Psoas muscle (tissue), 8 donors: Measurements from ENCODE around the gene ARNT2. TPM values are rescaled to one million over a fixed set of nuclear protein-coding genes. Genes with fewer than 3 reads are reported as not detected.

ENCODE experiments used
- ATAC-seq, 4 donors: fragments of 200-7000 bp; cut with Tn5 transposase; one replicate each; pipeline ENCODE4 v1.9.1; 2020; ENCODE audit warnings: moderate library complexity in 3 of 4, mild to moderate bottlenecking in 2 of 4
- DNase-seq, 2 donors: peaks; one replicate each; pipeline ENCODE4 v3.0.0-alpha.2; 2020
- H3K27ac ChIP-seq: fragments of 200-600 bp; one replicate; pipeline ENCODE4 v1.8.0; 2022
- H3K27me3 ChIP-seq, 3 donors: fragments of 200-600 bp in 1 of 3; one replicate each; pipeline versions ENCODE4 v1.6.1 to v1.8.0; 2013 to 2022; ENCODE audit warnings: low read length in 2 of 3, mild to moderate bottlenecking in 2 of 3, moderate library complexity in 1 of 3; ENCODE audit not compliant: insufficient read depth in 3 of 3
- H3K36me3 ChIP-seq, 2 donors: fragments of 200-600 bp in 1 of 2; one replicate each; pipeline versions ENCODE4 v1.6.1 to v1.8.0; 2013 to 2022; ENCODE audit warnings: low read depth in 1 of 2, mild to moderate bottlenecking in 1 of 2, moderate library complexity in 1 of 2; ENCODE audit not compliant: insufficient read depth in 1 of 2
- H3K4me1 ChIP-seq: fragments of 200-600 bp; one replicate; pipeline ENCODE4 v1.8.0; 2022
- H3K4me3 ChIP-seq: fragments of 200-600 bp; one replicate; pipeline ENCODE4 v1.8.0; 2022; ENCODE audit warnings: mild to moderate bottlenecking
- H3K9me3 ChIP-seq: fragments of 200-600 bp; one replicate; pipeline ENCODE4 v1.8.0; 2022
- CTCF ChIP-seq: fragments of 200-600 bp; IDR thresholded peaks from one replicate; pipeline ENCODE4 v1.8.0; 2022; ENCODE audit warnings: antibody characterized with exemption
- WGBS, 3 donors: extraction: QIAGEN DNeasy Blood & Tissue Kit; methylation state at CpG; one replicate each; pipeline versions ENCODE4 v1.1.6 to v1.1.7; 2013; 5-methylcytosine and 5-hydroxymethylcytosine counted together
- intact Hi-C, 2 donors: fragments of 100-400 bp; cut with DNase I; formaldehyde crosslinking; loops; one replicate each; pipeline versions ENCODE4 v1.11.0 to v1.14.2; 2022
- polyA plus RNA-seq, 3 donors: library from polyadenylated mRNA; stranded (reverse); fragments of 200-250 nt; gene quantifications; one replicate each; pipeline ENCODE4 v1.2.3, GENCODE V29; 2013
- total RNA-seq, 4 donors: library from RNA; stranded (reverse); fragmentation: NEBNext Ultra II Directional in 2 of 4; extraction: Animal tissue kit (Norgen Biotek cat#: 25700) in 2 of 4; gene quantifications; one replicate each; pipeline versions ENCODE4 v1.2.1 to v1.2.4, GENCODE V29; 2021 to 2023
- donor health status: healthy with polysubstance abuse.
- donor health status: DM: no; HTN: no; CAD: no; lungs with moderate emphysema.
- donor health status: Bipolar disorder and iron deficiency.
- donor health status: healthy.
- donor health status: DM: yes; HTN: yes; CAD: no.
- donor health status: DM: no; HTN: no; CAD: no.
- donor health status: DM: no; HTN: no; CAD: no.
- donor health status: DM: yes; HTN: yes; CAD: no.

The ARNT2 gene
- total and polyA plus RNA-seq, 7 donors: 0.09 to 12.2 (median 4.4) TPM

DNA sequence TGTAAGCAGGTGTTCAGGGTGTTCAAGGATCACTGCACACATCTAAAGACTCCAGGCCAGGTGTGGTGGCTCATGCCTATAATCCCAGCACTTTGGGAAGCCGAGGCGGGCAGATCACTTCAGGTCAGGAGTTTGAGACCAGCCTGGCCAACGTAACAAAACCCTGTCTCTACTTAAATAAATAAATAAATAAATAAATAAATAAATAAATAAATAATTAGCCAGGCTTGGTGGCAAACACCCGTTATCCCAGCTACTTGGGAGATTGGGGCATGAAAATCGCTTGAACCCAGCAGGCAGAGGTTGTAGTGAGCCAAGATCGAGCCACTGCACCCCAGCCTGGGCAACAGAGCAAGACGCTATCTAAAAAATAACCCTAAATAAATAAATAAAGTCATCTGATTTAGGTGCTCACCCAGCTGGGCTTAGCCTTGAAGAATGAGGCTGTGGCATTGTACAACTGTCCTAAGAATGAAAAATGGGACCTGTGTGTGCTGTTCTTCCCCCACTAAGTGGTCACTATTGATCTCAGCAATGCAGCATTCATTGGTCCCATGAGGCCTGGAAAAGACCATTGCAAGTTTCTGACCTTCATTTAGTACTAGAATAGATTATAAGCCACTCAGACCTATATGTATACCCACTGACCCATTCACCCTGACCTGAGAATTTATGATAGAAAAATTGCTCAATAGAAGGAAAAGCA lies 208.1 kb downstream of the ARNT2 start:
- no peak for ATAC-seq
- peaks cover 0 to 4% (median 0%) of the 10 kb centered on the region in 3 donors for H3K27me3 ChIP-seq
- no peak for DNase-seq
- 84 to 95% (median 90%) methylated on average over 7 of the region's 7 CpGs for WGBS, 3 donors
- H3K4me3 ChIP-seq: no peak overlapping the region
- intact Hi-C loops: no loop called here
- no peak overlapping the region for H3K27ac ChIP-seq
- H3K9me3 ChIP-seq: no peaks in the 10 kb centered on the region
- no peak for TF ChIP-seq CTCF
- peaks cover 4% of the 10 kb centered on the region for H3K4me1 ChIP-seq
- H3K36me3 ChIP-seq: no peaks in the 10 kb centered on the region

DNA sequence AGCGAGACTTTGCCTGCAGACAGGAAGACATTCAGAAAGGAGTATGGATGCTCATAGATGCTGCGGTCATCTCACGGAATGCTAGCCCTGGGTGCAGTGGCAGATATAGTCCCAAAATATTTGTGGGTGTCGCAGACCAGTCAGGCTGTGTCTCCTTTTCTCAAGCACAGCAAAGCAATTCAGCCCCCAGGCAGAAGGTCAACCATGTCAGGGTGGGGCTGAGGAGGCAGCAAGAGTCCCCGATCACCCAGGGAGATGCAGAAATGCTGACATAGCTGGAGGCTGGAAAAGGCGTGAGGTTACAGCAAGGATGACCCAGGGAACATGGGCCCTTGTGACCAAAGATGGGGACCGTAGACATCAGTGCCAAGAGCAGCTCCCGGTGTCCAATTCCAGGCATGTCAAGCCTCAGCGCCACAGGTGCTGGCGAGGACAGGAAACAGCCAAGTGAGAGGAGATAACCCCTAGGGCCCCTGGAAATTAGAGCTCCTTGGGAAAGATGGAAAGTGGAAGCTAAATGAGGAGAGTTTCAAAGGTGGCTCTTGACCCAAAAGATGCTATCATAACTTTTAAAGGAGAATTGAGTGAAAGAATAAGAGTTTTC lies 209.7 kb downstream of the ARNT2 start:
- ATAC-seq: no peak
- WGBS, 3 donors: 77 to 82% (median 77%) methylated on average over 10 of the region's 10 CpGs
- no peak for DNase-seq
- Histone ChIP-seq H3K9me3 (no peaks in the 10 kb centered on the region), H3K36me3 (no peaks in the 10 kb centered on the region), H3K27me3 (no peaks in the 10 kb centered on the region), H3K4me3 (no peak overlapping the region), H3K27ac (no peak overlapping the region), H3K4me1 (peaks cover 4% of the 10 kb centered on the region)
- intact Hi-C loops: no loop called here
- no peak for TF ChIP-seq CTCF

DNA sequence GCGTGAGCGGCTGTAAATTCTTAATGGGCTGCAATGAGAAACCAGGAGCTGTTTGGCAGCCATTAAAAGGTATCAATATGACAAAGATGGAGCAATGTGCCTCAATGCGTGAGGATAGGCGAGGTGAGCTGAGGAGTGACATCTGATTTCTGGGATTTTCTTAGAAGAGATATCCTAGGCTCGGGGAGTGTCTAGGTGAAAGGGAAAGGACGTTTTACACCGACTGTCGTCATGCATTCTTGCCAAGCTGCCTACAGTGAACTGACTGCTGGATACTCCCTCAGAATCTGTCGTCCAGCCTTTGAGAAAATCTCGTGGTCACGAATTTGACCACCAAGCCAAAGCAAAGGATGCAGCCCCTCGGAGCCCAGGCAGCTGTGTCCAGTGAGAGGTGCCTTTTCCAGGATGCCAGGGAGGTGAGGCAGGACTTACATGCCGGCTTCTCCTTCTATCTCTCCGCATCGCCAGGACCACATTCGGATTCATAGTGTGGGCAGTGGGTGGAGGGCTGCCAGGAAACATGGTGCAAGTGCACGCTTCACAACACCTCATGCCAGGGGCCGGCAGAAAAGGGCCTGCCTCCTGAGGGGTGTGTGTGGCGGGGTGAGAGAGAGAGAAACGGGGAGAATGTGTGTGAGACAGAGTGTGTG lies 210.7 kb downstream of the ARNT2 start:
- WGBS, 3 donors: 88 to 91% (median 89%) methylated on average over 20 of the region's 20 CpGs
- Histone ChIP-seq H3K4me3 (no peak overlapping the region), H3K36me3 (no peaks in the 10 kb centered on the region), H3K9me3 (no peaks in the 10 kb centered on the region), H3K27me3 (no peaks in the 10 kb centered on the region), H3K27ac (no peak overlapping the region), H3K4me1 (peaks cover 4% of the 10 kb centered on the region)
- ATAC-seq: no peak
- intact Hi-C loops: loop anchor here (5.0 kb wide), 1 partner anchor 162 kb away; the partner anchor contains the start of gene CEMIP (in 2 of the 2)
- no peak for TF ChIP-seq CTCF
- no peak for DNase-seq

- no peak for DNase-seq
- H3K36me3 ChIP-seq: no peaks in the 10 kb centered on the region
- H3K4me3 ChIP-seq: no peak overlapping the region
- H3K9me3 ChIP-seq: no peaks in the 10 kb centered on the region
- intact Hi-C loops: loop anchor here (5.0 kb wide), 1 partner anchor 162 kb away; the partner anchor contains the start of gene CEMIP (in 2 of the 2)
- H3K27me3 ChIP-seq: no peaks in the 10 kb centered on the region
- no peak overlapping the region for H3K27ac ChIP-seq
- WGBS, 3 donors: 97 to 99% (median 98%) methylated on average over 4 of the region's 4 CpGs
- TF ChIP-seq CTCF: no peak
- H3K4me1 ChIP-seq: peaks cover 4% of the 10 kb centered on the region
- ATAC-seq: no peak
Measured at GRCh38 chr15:80615361-80615736, 211.2 kb downstream of the ARNT2 start.
